Measurements from ENCODE around the gene ERN1. TPM values are rescaled to one million over a fixed set of nuclear protein-coding genes. Genes with fewer than 3 reads are reported as not detected.

ERN1 gene
- total and polyA plus RNA-seq, 8 donors, result 10.6 to 45.0 (median 11.5) TPM

- H3K27ac ChIP-seq, result peak overlapping the region; percentile 54 to 72
- intact Hi-C loops (cut with DNase I), result no loop called here
- TF ChIP-seq, protein P1, sequence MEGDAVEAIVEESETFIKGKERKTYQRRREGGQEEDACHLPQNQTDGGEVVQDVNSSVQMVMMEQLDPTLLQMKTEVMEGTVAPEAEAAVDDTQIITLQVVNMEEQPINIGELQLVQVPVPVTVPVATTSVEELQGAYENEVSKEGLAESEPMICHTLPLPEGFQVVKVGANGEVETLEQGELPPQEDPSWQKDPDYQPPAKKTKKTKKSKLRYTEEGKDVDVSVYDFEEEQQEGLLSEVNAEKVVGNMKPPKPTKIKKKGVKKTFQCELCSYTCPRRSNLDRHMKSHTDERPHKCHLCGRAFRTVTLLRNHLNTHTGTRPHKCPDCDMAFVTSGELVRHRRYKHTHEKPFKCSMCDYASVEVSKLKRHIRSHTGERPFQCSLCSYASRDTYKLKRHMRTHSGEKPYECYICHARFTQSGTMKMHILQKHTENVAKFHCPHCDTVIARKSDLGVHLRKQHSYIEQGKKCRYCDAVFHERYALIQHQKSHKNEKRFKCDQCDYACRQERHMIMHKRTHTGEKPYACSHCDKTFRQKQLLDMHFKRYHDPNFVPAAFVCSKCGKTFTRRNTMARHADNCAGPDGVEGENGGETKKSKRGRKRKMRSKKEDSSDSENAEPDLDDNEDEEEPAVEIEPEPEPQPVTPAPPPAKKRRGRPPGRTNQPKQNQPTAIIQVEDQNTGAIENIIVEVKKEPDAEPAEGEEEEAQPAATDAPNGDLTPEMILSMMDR (IDR thresholded peaks at IDR 0.05), result no peak
- DNase-seq (no peak), ATAC-seq (no peak)
- no peaks in the 10 kb centered on the region for H3K9me3 ChIP-seq
- H3K4me3 ChIP-seq, result peak overlapping the region in 1 of 2 donors; percentile 34
- H3K36me3 ChIP-seq, result peaks cover 0 to 29% of the 10 kb centered on the region in 2 donors
- no peaks in the 10 kb centered on the region for H3K27me3 ChIP-seq
- H3K4me1 ChIP-seq, result peaks cover 26 to 66% of the 10 kb centered on the region in 2 donors
These were observed 123.4 kb downstream of the ERN1 start for GRCh38 chr17:64006361-64007088.

DNA sequence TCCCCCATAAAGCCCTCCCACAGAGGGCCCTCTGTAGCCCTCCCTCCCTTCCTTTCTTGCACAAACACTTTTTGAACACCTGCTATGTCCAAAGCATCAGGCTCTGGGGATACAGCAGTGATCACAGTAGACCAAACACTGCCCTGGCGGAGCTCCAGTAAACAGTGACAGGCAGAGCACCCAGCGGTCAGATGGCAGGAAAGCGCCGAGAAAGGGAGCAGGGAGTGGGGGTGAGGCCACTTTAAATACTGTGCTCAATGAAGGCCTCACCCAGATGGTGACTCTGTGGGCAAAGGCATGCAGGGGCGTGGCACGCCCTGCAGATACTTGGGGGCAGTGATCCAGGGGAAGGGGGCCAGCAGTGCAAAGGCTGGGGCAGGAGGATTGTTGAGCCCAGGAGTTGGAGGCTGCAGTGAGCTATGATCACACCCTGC lies 124.2 kb downstream of the ERN1 start:
- Histone ChIP-seq H3K27me3 (no peaks in the 10 kb centered on the region), H3K4me1 (peaks cover 30 to 74% of the 10 kb centered on the region in 2 donors), H3K4me3 (peak overlapping the region in 1 of 2 donors; percentile 34), H3K27ac (peak overlapping the region; percentile 54 to 72), H3K36me3 (peaks cover 0 to 29% of the 10 kb centered on the region in 2 donors), H3K9me3 (no peaks in the 10 kb centered on the region)
- ATAC-seq, result peak; percentile 65
- DNase-seq, result peak in 2 of 4 donors; percentile 72 to 80
- intact Hi-C loops (cut with DNase I), result no loop called here
- TF ChIP-seq, protein P1 (IDR thresholded peaks at IDR 0.05), result no peak

GRCh38 chr17:64004903-64005733 lies 124.8 kb downstream of the ERN1 start:
- Histone ChIP-seq H3K4me1 (peaks cover 30 to 69% of the 10 kb centered on the region in 2 donors), H3K9me3 (no peaks in the 10 kb centered on the region), H3K27ac (peak overlapping the region; percentile 54 to 72), H3K4me3 (peak overlapping the region in 1 of 2 donors; percentile 34), H3K36me3 (peaks cover 0 to 29% of the 10 kb centered on the region in 2 donors), H3K27me3 (peaks cover 0 to under 1% of the 10 kb centered on the region in 2 donors)
- intact Hi-C loops (cut with DNase I), result no loop called here
- DNase-seq (no peak), ATAC-seq (peak; percentile 12)
- TF ChIP-seq, protein P1 (IDR thresholded peaks at IDR 0.05), result no peak

DNA sequence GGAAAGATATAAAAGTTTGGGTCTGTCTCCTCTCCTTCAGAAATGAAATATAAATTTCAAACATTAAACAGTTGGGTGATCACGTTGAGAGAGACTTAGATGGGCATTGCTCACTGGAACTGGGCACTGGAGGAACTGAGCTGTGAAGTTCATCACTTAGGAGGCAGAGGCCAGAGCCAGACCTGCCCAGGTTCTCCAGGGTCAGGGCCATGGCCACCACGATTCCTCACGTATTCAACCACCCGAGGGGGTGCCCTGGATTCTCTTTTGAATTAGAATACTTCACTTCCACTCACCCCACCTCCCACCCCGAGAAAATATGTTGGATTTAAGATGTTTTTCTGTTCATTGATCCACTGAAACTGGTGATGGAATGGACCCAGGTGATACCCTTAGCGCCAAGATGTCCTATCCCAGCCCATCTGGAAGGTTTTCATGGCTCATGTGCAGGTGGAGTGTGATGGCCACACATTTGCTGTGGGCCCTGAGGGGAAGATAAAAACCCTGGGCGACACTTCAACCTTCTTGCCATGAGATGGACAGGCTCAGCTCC lies 125.7 kb downstream of the ERN1 start:
- no peak for ATAC-seq
- intact Hi-C loops (cut with DNase I), result no loop called here
- TF ChIP-seq, protein P1 (IDR thresholded peaks at IDR 0.05), result no peak
- no peak overlapping the region for H3K27ac ChIP-seq
- DNase-seq, result no peak
- H3K4me3 ChIP-seq, result no peak overlapping the region
- H3K36me3 ChIP-seq, result peaks cover 0 to 29% of the 10 kb centered on the region in 2 donors
- H3K27me3 ChIP-seq, result peaks cover 0 to 8% of the 10 kb centered on the region in 2 donors
- no peaks in the 10 kb centered on the region for H3K9me3 ChIP-seq
- H3K4me1 ChIP-seq, result peaks cover 27 to 64% of the 10 kb centered on the region in 2 donors
